Measurements from ENCODE around the gene MAN1B1. TPM values are rescaled to one million over a fixed set of nuclear protein-coding genes. Genes with fewer than 3 reads are reported as not detected.

Gene MAN1B1
- total RNA-seq, 2 donors from 2014 or later: 62.0 to 62.3 TPM

DNA sequence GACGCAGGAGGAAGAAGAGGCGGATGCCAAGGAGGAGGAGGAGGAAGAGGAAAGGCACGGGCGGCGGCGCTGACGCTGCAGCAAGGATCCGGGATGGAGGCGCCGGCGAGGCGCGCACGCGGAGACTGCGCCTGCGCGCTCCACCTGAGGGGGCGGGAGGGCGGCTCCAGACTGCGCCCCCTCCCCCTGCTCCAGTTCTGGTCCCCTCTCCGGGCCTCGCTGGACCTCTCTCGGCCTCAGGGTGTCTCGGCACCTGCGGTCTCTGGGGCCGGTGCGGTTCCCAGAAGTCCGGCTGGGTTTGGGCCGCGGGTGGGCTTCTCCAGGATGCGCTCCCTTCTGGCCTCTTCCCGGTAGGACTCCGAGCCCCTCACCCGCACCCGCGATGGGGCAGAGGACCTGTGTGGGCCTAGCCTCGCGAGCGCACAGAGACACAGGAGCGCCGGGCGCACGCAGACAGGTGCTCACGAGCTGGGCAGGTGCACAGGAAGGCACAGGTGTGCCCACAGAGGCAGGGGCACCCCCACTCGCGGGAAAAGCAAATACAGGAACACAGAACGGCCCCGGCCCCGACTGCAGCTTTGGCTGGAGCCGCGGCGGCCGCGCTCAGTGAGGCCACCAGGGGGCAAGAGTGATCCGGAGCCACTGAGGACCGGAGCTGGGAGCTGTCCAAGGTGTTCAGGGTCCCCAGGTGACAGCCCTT, 40.5 kb upstream of the MAN1B1 start, which contains the start of gene NPDC1:
Gene NPDC1, minus strand, starts transcription at position 90 of the 700 bp plus-strand sequence. CDS start 188 bp downstream, outside the sequence.
- Mint-ChIP-seq H3K27ac (peak within 1 kb of the TSS; percentile 84), H3K36me3 (ENCODE audit: low read depth) (no peaks in the 10 kb centered on the region), H3K4me3 (peak within 1 kb of the TSS; percentile 90), H3K27me3 (peaks cover 17% of the 10 kb centered on the region), H3K4me1 (peaks cover 18% of the 10 kb centered on the region)
- ATAC-seq: peak; percentile 84
- H3K9me3 ChIP-seq (ENCODE audit: control insufficient read depth, low read length, poor library complexity, severe bottlenecking): no peaks in the 10 kb centered on the region
- peak; percentile 68 to 82 (median 68) for DNase-seq

- H3K27ac Mint-ChIP-seq: peak overlapping the region; percentile 78
- H3K36me3 Mint-ChIP-seq (ENCODE audit: low read depth): no peaks in the 10 kb centered on the region
- no peak for DNase-seq
- H3K9me3 ChIP-seq (ENCODE audit: control insufficient read depth, low read length, poor library complexity, severe bottlenecking): no peaks in the 10 kb centered on the region
- H3K4me1 Mint-ChIP-seq: peaks cover 16% of the 10 kb centered on the region
- no peak for ATAC-seq
- H3K27me3 Mint-ChIP-seq: peaks cover 17% of the 10 kb centered on the region
- H3K4me3 Mint-ChIP-seq: peak overlapping the region; percentile 71
Observed at GRCh38 chr9:137048655-137049543, 37.9 kb upstream of the MAN1B1 start.

- peaks cover 17% of the 10 kb centered on the region for H3K27me3 Mint-ChIP-seq
- peak overlapping the region; percentile 78 for H3K27ac Mint-ChIP-seq
- no peaks in the 10 kb centered on the region for H3K9me3 ChIP-seq (ENCODE audit: control insufficient read depth, low read length, poor library complexity, severe bottlenecking)
- peak overlapping the region; percentile 71 for H3K4me3 Mint-ChIP-seq
- H3K36me3 Mint-ChIP-seq (ENCODE audit: low read depth): no peaks in the 10 kb centered on the region
- peak; percentile 44 to 52 (median 48) for DNase-seq
- no peak for ATAC-seq
- H3K4me1 Mint-ChIP-seq: peaks cover 12% of the 10 kb centered on the region
Observed at GRCh38 chr9:137049544-137050449, 37.0 kb upstream of the MAN1B1 start.

DNA sequence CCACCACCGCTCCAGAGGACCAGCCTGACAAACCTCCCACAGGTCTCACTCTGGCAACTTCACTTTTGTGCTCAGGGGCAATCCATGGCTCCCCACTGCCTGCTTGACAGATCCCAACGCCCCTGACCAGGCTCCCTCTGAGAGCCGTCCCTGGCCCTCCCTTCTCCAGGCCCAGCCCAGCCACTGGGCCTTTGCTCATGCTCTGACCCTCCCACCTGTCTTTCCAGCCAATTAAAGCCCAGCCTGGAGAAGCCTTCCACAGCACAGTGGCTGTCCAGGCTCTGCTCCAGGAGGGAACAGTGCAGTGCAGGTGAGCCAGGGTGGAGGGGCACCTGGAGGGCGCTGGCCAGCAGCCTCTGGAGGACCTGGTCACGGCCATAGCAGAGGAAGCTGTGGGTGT, 36.2 kb upstream of the MAN1B1 start:
- Mint-ChIP-seq H3K4me3 (no peak overlapping the region), H3K27ac (no peak overlapping the region), H3K27me3 (peaks cover 17% of the 10 kb centered on the region), H3K36me3 (ENCODE audit: low read depth) (no peaks in the 10 kb centered on the region), H3K4me1 (peaks cover 9% of the 10 kb centered on the region)
- DNase-seq: no peak
- no peak for ATAC-seq
- H3K9me3 ChIP-seq (ENCODE audit: control insufficient read depth, low read length, poor library complexity, severe bottlenecking): no peaks in the 10 kb centered on the region

GRCh38 chr9:137051145-137051724, 35.5 kb upstream of the MAN1B1 start:
- no peak for DNase-seq
- H3K9me3 ChIP-seq (ENCODE audit: control insufficient read depth, low read length, poor library complexity, severe bottlenecking): no peaks in the 10 kb centered on the region
- Mint-ChIP-seq H3K36me3 (ENCODE audit: low read depth) (no peaks in the 10 kb centered on the region), H3K27me3 (peaks cover 17% of the 10 kb centered on the region), H3K4me3 (no peak overlapping the region), H3K27ac (no peak overlapping the region), H3K4me1 (peaks cover 9% of the 10 kb centered on the region)
- ATAC-seq: no peak

GRCh38 chr9:137052293-137052692, 34.5 kb upstream of the MAN1B1 start:
- DNase-seq (no peak), ATAC-seq (no peak)
- Mint-ChIP-seq H3K27ac (no peak overlapping the region), H3K36me3 (ENCODE audit: low read depth) (no peaks in the 10 kb centered on the region), H3K4me1 (peaks cover 5% of the 10 kb centered on the region), H3K27me3 (peaks cover 12% of the 10 kb centered on the region), H3K4me3 (no peak overlapping the region)
- no peaks in the 10 kb centered on the region for H3K9me3 ChIP-seq (ENCODE audit: control insufficient read depth, low read length, poor library complexity, severe bottlenecking)

DNA sequence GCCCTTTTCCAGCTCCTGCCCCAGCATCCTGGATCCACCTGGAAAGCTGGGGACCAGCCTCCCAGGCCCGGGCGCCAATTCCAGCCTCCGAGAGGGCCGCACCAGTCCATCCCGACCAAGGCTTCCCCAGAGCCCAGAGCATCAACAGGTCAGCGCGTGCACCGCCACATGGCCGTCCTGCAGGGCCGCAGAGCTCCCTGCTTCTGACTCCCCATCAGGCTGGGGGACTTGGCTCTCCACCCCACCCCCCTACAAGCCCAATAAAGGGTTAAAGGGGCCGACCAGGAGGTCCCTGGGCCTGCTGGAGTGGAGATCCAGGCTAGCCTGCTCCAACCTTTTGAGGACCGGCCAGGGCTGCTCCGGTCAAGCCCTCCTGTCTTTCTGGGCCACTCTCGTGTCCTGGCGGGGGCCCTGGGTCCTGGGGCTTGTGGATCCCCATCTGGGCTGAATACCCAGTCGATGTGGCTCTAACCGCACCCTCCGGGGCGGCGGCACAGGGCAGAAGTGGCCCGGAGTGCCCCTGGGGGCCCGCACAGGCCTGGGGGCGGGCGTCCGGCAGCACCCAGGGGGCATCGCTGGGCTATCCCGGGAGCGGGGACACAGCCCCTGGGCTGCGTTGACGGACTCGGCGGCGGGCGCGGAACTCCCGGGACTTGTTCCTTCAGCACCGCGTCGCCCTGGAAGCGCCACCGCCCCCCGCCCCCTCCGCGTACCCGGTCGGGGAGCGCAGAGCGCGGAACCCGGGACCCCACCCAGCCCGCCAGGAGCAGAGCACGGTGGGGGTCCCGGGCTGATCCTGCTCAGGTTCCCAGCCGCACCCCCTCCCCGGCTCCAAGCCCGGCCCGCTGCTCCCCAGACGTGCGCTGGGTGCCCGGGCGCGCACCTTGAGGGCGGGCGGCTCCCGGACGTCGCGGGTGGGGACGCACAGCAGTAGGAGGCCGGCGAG, 33.5 kb upstream of the MAN1B1 start:
- ATAC-seq (peak; percentile 44), DNase-seq (no peak)
- Mint-ChIP-seq H3K36me3 (ENCODE audit: low read depth) (no peaks in the 10 kb centered on the region), H3K27ac (no peak overlapping the region), H3K4me3 (peak overlapping the region; percentile 43), H3K27me3 (peaks cover 8% of the 10 kb centered on the region), H3K4me1 (peaks cover 5% of the 10 kb centered on the region)
- no peaks in the 10 kb centered on the region for H3K9me3 ChIP-seq (ENCODE audit: control insufficient read depth, low read length, poor library complexity, severe bottlenecking)

DNA sequence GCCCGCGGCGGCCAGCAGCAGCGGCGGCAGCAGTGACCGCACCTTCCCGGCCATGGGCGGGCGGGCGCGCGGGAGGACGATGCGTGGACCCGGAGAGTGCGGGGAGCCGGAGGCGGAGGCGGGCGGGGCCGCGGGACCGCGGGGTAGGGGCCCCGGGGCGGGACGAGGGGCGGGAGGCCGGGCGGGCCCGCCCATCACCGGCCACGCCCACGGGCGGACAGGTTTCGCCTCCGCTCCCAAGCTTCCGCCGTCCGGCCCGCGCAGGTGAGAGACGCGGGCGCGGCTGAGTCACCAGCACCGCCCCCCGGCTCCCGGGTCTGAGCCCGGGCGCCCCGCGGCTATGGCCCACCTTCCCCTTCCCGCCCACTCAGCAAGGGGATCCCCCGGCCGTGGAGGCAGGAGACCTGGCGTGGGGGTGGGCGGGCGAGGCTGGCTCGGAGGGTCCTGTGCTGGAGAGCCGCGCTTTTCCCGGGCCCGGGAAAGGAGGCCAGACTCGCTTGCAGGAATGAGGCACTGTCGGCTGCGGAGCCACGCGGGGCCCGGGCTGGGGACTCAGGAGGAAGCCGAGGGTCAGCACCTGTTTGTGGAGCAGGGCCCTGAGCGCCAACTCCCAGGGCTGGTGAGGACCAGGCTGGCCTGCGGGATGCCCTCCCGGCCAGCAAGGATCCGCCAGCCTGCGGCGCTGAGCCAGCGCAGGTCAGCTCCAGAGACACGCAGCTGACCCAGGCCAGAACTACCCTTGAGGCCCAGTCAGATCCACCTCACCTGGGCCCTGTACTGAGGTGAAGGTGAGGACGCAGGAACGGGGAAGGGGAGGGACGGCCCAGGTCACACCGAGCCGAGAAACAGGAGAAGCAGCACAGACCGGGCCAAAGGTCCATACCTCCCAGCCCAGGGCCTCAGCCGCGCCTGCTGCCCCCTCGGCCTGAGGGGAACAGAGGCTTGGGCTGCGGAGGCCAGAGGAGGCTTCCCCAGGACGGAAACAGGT, 32.5 kb upstream of the MAN1B1 start, which contains the start of gene ENTPD2:
Gene ENTPD2, minus strand, starts transcription at position 118 of the 988 bp plus-strand sequence. Its CDS starts 64 bp downstream, at position 54.
- peak within 1 kb of the TSS; percentile 43 for H3K4me3 Mint-ChIP-seq
- no peak within 1 kb of the TSS for H3K27ac Mint-ChIP-seq
- no peaks in the 10 kb centered on the region for H3K36me3 Mint-ChIP-seq (ENCODE audit: low read depth)
- peaks cover 5% of the 10 kb centered on the region for H3K4me1 Mint-ChIP-seq
- H3K9me3 ChIP-seq (ENCODE audit: control insufficient read depth, low read length, poor library complexity, severe bottlenecking): no peaks in the 10 kb centered on the region
- ATAC-seq (peak; percentile 68), DNase-seq (peak in 2 of 3 donors; percentile 36 to 43)
- H3K27me3 Mint-ChIP-seq: peaks cover 8% of the 10 kb centered on the region

DNA sequence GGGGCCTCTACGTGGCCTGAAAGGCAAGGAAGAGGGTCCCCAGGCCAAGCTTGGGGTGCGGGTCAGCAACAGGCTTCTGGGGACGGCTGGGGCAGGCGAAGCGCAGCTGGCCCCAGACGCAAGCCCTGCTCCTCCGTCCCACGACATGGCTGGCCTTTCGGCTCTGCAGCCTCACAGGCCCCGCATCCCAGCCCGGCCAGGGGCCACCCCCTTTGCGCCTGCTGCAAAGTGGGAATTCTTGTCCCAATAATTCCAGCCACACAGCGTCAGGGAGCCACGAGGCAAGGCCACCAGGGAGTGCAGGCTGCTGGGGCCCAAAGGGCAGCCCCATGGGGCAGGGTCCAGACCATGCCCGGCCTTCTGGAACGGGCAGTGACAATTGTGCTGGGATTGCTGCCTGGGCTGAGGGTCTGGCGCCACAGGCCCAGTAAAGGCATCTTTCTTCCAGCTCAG, 31.8 kb upstream of the MAN1B1 start:
- H3K27ac Mint-ChIP-seq: no peak overlapping the region
- no peak overlapping the region for H3K4me3 Mint-ChIP-seq
- no peaks in the 10 kb centered on the region for H3K9me3 ChIP-seq (ENCODE audit: control insufficient read depth, low read length, poor library complexity, severe bottlenecking)
- H3K4me1 Mint-ChIP-seq: no peaks in the 10 kb centered on the region
- no peaks in the 10 kb centered on the region for H3K36me3 Mint-ChIP-seq (ENCODE audit: low read depth)
- H3K27me3 Mint-ChIP-seq: peaks cover under 1% of the 10 kb centered on the region
- DNase-seq: no peak
- ATAC-seq: no peak

GRCh38 chr9:137055385-137056364, 31.1 kb upstream of the MAN1B1 start:
- Mint-ChIP-seq H3K4me1 (no peaks in the 10 kb centered on the region), H3K36me3 (ENCODE audit: low read depth) (no peaks in the 10 kb centered on the region), H3K4me3 (no peak overlapping the region), H3K27ac (no peak overlapping the region), H3K27me3 (no peaks in the 10 kb centered on the region)
- ATAC-seq: no peak
- no peaks in the 10 kb centered on the region for H3K9me3 ChIP-seq (ENCODE audit: control insufficient read depth, low read length, poor library complexity, severe bottlenecking)
- DNase-seq: no peak
